ENCODE data around the gene IP6K1.

IP6K1 gene

GRCh38 chr3:49723296-49723627 is 63.1 kb downstream of the IP6K1 start:
- peak; percentile 20 for DNase-seq

- DNase-seq = no peak
Measured at GRCh38 chr3:49722896-49723295, 63.4 kb downstream of the IP6K1 start.

- no peak for DNase-seq
Measured at GRCh38 chr3:49721896-49722781, 64.2 kb downstream of the IP6K1 start.

GRCh38 chr3:49721596-49721895 is 64.8 kb downstream of the IP6K1 start:
- DNase-seq = no peak

GRCh38 chr3:49720855-49721595 is 65.3 kb downstream of the IP6K1 start:
- DNase-seq = no peak

- DNase-seq = peak; percentile 93
Measured at GRCh38 chr3:49719214-49719884, 67.0 kb downstream of the IP6K1 start, which contains the start of gene AMIGO3. AMIGO3 (minus strand) TSS chr3:49719684; CDS start chr3:49719465, 219 bp downstream.

GRCh38 chr3:49718858-49719213 is 67.5 kb downstream of the IP6K1 start:
- DNase-seq = no peak

- DNase-seq = no peak
Measured at GRCh38 chr3:49717959-49718857, 68.1 kb downstream of the IP6K1 start.

GRCh38 chr3:49717211-49717958 is 69.0 kb downstream of the IP6K1 start:
- no peak for DNase-seq

GRCh38 chr3:49716691-49717210 is 69.6 kb downstream of the IP6K1 start:
- no peak for DNase-seq

- DNase-seq = no peak
Measured at GRCh38 chr3:49716169-49716568, 70.2 kb downstream of the IP6K1 start.

GRCh38 chr3:49715611-49716121 is 70.7 kb downstream of the IP6K1 start:
- no peak for DNase-seq

- no peak for DNase-seq
Measured at GRCh38 chr3:49714728-49715550, 71.4 kb downstream of the IP6K1 start.

- no peak for DNase-seq
Measured at GRCh38 chr3:49713336-49714105, 72.8 kb downstream of the IP6K1 start.

GRCh38 chr3:49712631-49713317 is 73.6 kb downstream of the IP6K1 start:
- no peak for DNase-seq

- no peak for DNase-seq
Measured at GRCh38 chr3:49712166-49712565, 74.2 kb downstream of the IP6K1 start.

GRCh38 chr3:49711489-49711888 is 74.9 kb downstream of the IP6K1 start:
- no peak for DNase-seq

GRCh38 chr3:49709852-49710251 is 76.5 kb downstream of the IP6K1 start:
- DNase-seq = no peak

GRCh38 chr3:49707113-49707480 is 79.2 kb downstream of the IP6K1 start:
- DNase-seq = no peak

All from fibroblast of skin of abdomen (primary cell).